Activated CD4-positive, alpha-beta T cell treated with anti-CD3 and anti-CD28 coated beads, Interleukin-10, Interleukin-2, amounts not matched to agents 100 ng/mL and 50 ng/mL, durations not matched to agents 16 hours and 8 hours (primary cell): ENCODE measurements around the gene NABP1.
"Not testable (repeated sequence)": the region's sequence is repeated elsewhere in the genome, so short reads cannot be mapped to it uniquely, and the experiment has no call there.

Experiments
- DNase-seq: peaks from one replicate; pipeline ENCODE4 v3.0.0-alpha.2; 2020

Gene NABP1

GRCh38 chr2:191677646-191678436 is at the start of gene NABP1:
NABP1 (plus strand) TSS chr2:191678136; CDS start chr2:191678615, 479 bp downstream.
- peak; percentile 99 for DNase-seq

GRCh38 chr2:191629001-191629453 is 48.9 kb upstream of the NABP1 start:
- no peak for DNase-seq

- DNase-seq = no peak
Observed at GRCh38 chr2:191629976-191630712, 47.8 kb upstream of the NABP1 start.

- no peak for DNase-seq
Observed at GRCh38 chr2:191631754-191632153, 46.2 kb upstream of the NABP1 start.

- no peak for DNase-seq
Observed at GRCh38 chr2:191632426-191632825, 45.5 kb upstream of the NABP1 start.

- DNase-seq = no peak
Observed at GRCh38 chr2:191634791-191635190, 43.1 kb upstream of the NABP1 start.

GRCh38 chr2:191635333-191636234 is 42.4 kb upstream of the NABP1 start:
- peak; percentile 47 for DNase-seq

GRCh38 chr2:191636235-191636543 is 41.7 kb upstream of the NABP1 start:
- DNase-seq = no peak

- no peak for DNase-seq
Observed at GRCh38 chr2:191636586-191636985, 41.4 kb upstream of the NABP1 start.

- peak; percentile 69 for DNase-seq
Observed at GRCh38 chr2:191637182-191638078, 40.5 kb upstream of the NABP1 start.

- no peak for DNase-seq
Observed at GRCh38 chr2:191638079-191638801, 39.7 kb upstream of the NABP1 start.

GRCh38 chr2:191638802-191639172 is 39.1 kb upstream of the NABP1 start:
- DNase-seq = no peak

GRCh38 chr2:191641609-191642008 is 36.3 kb upstream of the NABP1 start:
- DNase-seq = no peak

GRCh38 chr2:191642541-191642940 is 35.4 kb upstream of the NABP1 start:
- peak; percentile 55 for DNase-seq

GRCh38 chr2:191643429-191643828 is 34.5 kb upstream of the NABP1 start:
- no peak for DNase-seq

GRCh38 chr2:191644613-191645012 is 33.3 kb upstream of the NABP1 start:
- not testable (repeated sequence) for DNase-seq

- no peak for DNase-seq
Observed at GRCh38 chr2:191645032-191645431, 32.9 kb upstream of the NABP1 start.

GRCh38 chr2:191645434-191646162 is 32.3 kb upstream of the NABP1 start:
- no peak for DNase-seq

- DNase-seq = no peak
Observed at GRCh38 chr2:191646163-191646902, 31.6 kb upstream of the NABP1 start.

GRCh38 chr2:191649519-191649918 is 28.4 kb upstream of the NABP1 start:
- DNase-seq = no peak
